Stimulated activated CD8-positive, alpha-beta memory T cell treated with anti-CD3 and anti-CD28 coated beads, Interleukin-12 subunit alpha, Interleukin-12 subunit beta, amount 100 ng/mL, for 24 hours (primary cell): ENCODE data around the gene ZNF546.
"Not testable (repeated sequence)": the region's sequence is repeated elsewhere in the genome, so short reads cannot be mapped to it uniquely, and the experiment has no call there.

Experiments
- DNase-seq: peaks from one replicate; pipeline ENCODE4 v3.0.0-alpha.2; 2020; ENCODE audit errors: extremely low read depth

The ZNF546 gene

GRCh38 chr19:39996811-39997637 lies at the start of gene ZNF546:
ZNF546 (plus strand) TSS chr19:39997060; CDS start chr19:39998327, 1,267 bp downstream.
- DNase-seq, result peak; percentile 80

GRCh38 chr19:39949026-39949747 lies 47.7 kb upstream of the ZNF546 start:
- DNase-seq, result no peak

DNA sequence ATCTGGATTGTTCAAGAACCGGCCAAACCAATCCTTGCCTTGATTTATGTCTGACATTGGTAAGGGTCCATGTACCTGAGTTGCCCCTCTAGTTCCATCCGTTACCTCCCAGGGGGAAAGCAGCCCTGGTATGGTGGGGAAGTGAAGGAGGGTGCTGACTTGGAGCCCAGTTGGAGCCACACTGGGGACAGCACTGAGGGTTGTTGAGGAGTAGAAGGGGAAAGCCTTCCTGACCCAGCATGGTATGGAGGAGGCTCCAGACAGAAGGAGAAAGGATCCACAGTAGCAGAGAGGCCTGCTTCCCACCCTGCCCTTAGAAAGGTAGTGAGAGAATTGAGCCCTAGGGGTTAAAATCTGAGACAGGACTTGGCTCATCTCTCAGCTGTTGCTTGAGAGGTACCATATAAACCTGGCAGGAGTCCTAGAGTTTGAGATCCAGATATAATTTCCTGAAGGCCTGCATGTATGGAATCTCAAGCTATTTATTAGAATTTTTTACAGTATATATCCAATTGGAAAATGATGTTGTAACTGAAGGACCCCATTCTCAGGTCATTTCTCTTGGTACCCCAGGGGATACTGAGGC lies 45.7 kb upstream of the ZNF546 start:
- no peak for DNase-seq

DNA sequence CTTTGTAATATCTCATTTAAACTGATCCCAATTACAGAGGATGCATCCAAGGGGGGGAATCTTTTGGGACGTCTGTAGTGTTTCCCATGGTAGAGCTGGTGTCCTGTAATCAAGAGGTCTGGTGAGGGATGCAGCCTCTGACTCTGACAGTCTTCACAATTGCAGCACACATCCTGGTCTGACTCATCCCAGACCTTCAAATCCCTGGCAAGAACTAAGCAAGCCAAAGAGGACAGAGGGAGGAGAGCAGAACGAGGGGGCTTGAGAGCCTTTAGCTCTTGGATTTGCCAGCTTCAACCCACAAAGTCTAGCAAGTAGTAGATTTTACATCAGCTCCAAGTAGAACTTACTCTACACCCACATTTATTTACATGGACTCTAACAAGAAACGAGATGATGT lies 45.2 kb upstream of the ZNF546 start:
- DNase-seq, result no peak

- no peak for DNase-seq
These were observed 42.9 kb upstream of the ZNF546 start for GRCh38 chr19:39953915-39954314.

DNA sequence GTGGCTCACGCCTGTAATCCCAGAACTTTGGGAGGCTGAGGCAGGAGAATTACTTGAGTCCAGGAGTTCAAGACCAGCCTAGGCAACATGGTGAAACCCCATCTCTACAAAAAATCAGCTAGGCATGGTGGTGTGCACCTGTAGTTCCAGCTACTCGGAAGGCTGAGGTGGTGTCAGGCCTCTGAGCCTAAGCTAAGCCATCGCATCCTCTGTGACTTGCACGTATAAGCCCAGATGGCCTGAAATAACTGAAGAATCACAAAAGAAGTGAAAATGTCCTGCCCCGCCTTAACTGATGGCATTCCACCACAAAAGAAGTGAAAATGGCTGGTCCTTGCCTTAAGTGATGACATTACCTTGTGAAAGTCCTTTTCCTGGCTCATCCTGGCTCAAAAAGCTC lies 39.0 kb upstream of the ZNF546 start:
- not testable (repeated sequence) for DNase-seq

DNA sequence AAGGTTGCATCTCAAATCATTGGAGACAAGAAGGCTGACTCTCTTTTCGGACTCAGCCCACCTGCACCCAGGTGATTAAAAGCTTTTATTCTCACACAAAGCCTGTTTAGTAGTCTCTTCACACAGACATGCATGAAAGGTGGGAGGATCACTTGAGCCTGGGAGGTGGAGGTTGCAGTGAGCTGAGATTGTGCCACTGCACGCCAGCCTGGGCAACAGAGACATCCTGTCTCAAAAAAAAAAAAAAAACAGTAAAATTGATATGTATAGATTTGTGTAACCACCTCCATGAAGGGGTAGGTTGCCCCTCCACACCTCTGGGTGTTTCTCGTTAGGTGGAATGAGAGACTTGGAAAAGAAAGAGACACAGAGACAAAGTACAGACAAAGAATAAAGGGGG lies 37.9 kb upstream of the ZNF546 start:
- DNase-seq, result not testable (repeated sequence)

- DNase-seq, result not testable (repeated sequence)
These were observed 37.5 kb upstream of the ZNF546 start for GRCh38 chr19:39959407-39959806.

DNA sequence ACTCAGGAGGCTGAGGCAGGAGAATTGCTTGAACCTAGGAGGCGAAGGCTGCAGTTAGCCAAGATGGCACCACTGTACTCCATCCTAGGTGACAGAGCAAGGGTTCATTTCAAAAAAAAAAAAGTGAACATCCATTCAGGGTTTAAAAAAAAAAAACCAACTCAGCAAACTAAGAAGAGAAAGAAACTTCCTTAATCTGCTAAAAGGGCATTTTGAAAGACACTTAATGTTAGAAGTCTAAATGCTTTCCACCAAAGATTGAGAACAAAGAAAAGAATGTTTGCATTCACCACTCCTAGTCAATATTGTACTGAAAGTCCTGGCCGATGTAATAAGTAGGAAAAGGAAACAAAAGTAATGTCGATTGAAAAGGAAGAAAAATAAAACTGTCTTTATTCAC lies 33.0 kb upstream of the ZNF546 start:
- no peak for DNase-seq

DNA sequence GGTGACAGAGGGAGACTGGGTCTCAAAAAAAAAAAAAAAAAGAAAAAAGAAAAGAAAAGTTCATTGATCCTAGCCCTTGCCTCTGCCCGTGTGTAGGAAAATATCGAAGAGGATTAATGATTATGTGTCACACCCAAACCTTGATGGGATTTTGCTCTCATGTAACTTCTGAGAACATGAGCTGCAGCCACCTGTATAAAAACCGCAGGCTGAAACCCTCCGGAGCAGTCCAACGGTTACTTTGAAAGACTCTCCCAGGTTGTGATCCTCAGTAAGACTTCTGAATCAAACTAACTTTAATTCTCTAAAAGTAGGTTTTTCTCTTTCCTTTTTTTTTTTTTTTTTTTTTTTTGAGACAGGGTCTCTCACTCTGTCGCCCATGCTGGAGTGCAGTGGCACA lies 30.2 kb upstream of the ZNF546 start:
- DNase-seq, result no peak

GRCh38 chr19:39967561-39967960 lies 29.3 kb upstream of the ZNF546 start:
- DNase-seq, result no peak

DNA sequence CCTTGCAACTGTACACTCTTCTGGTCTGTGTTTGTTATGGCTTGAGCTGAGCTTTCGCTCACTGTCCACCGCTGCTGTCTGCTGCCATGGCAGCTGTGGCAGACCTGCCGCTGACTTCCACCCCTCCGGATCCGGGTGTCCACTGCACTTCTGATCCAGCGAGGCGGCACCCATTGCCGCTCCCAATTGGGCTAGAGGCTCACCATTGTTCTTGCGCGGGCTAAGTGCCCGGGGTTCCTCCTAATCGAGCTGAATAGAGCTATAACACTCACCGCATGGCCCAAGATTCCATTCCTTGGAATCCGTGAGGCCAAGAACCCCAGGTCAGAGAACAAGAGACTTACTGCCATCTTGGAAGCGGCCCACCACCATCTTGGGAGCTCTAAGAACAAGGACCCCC lies 28.1 kb upstream of the ZNF546 start:
- no peak for DNase-seq

GRCh38 chr19:39969266-39969665 lies 27.6 kb upstream of the ZNF546 start:
- no peak for DNase-seq

GRCh38 chr19:39969681-39970424 lies 27.0 kb upstream of the ZNF546 start:
- DNase-seq, result no peak

- no peak for DNase-seq
These were observed 26.5 kb upstream of the ZNF546 start for GRCh38 chr19:39970425-39970674.

GRCh38 chr19:39970675-39971379 lies 26.0 kb upstream of the ZNF546 start, which contains the start of gene PSMC4:
PSMC4 (plus strand) TSS chr19:39971165; CDS start chr19:39971203, 38 bp downstream.
- DNase-seq, result peak; percentile 98

DNA sequence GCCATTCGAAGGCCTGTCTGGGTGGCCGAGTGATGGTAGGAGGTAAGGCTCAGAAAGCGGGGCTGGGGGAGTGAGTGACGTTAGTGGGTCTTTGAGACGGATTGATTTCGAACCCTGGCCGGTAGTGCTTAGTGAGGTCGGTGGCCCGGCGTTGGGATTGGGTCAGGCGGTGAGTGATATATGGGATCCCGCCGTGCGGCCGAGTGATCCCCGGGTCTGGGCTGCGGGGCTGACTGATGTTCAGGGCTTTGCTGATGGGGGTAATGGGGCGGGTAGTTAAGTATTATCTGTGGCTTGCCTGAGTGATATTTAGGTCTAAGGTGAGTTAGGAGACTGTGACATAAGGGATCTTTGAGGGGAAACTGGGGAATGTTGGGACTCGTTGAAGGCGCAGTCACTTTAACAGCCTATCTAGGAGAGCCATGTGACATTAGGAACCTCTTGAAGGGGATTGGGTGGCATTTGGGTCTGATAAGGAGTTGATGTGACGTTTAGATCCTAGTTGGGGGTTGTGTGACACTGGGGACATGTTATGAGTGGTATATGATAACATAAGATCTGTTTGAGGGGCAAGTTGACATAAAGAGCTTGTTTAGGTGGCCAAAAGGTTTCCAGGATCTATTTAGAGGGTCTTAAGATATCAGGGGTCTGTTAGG lies 25.4 kb upstream of the ZNF546 start:
- DNase-seq, result no peak

DNA sequence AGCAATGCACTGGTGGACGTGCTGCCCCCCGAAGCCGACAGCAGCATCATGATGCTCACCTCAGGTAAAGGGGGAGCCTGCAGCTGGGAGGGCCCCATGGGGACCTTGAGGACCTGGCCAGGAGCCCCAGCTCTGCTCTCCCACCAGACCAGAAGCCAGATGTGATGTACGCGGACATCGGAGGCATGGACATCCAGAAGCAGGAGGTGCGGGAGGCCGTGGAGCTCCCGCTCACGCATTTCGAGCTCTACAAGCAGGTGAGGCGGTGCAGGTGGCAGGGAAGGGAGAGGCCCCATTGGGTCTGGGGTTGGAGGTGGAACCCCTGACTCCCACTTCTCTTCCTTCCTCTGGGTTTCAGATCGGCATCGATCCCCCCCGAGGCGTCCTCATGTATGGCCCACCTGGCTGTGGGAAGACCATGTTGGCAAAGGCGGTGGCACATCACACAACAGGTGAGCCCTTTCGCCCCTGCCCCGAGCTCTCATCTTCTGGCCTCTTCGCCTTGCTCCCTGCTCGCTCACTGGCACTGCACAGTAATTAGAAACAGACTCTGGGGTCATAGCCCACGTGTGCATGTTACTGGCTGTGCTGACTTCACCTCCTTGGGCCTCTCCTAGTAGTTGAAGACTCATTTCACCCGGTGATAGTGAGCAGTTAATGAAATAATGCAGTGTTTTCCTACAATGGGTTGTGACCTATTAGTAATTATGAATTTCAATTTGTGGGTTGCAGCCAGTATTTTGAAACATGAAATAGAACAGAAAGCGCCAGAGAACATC lies 22.3 kb upstream of the ZNF546 start:
- no peak for DNase-seq

DNA sequence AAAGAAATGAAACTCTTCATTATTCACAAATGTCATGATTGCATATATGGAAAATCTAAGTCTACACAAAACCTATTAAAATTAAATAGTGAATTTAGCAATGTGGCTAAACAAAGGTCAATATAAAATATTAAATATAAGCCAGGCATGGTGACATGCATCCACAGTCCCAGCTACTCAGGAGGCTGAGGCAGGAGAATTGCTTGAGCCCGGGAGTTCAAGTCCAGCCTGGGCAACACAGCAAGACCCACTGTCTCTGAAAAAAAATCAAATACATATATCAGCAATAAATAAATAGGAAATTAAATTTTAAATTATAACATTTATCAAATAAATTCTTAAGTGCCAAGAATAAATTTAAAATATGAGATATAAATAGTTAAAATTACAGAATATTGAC lies 14.0 kb upstream of the ZNF546 start:
- DNase-seq, result no peak

GRCh38 chr19:39983695-39984300 lies 13.1 kb upstream of the ZNF546 start:
- no peak for DNase-seq
